H4 (cell line): ENCODE measurements around the gene BBS9. TPM values are rescaled to one million over a fixed set of nuclear protein-coding genes. Genes with fewer than 3 reads are reported as not detected.
"Not testable (repeated sequence)": the region's sequence is repeated elsewhere in the genome, so short reads cannot be mapped to it uniquely, and the experiment has no call there.

Source experiments
- DNase-seq: peaks from one replicate; pipeline ENCODE4 v3.0.0-alpha.2; 2015; ENCODE audit warnings: low spot score
- total RNA-seq: library from RNA; depleted of rRNA; stranded (reverse); fragments of >200 nt; shearing (Covaris generic); gene quantifications from 2 replicates; pipeline ENCODE4 v1.2.3, GENCODE V29; 2014

BBS9 gene
- total RNA-seq, 1 experiment from 2014 or later = 14.7 TPM

DNA sequence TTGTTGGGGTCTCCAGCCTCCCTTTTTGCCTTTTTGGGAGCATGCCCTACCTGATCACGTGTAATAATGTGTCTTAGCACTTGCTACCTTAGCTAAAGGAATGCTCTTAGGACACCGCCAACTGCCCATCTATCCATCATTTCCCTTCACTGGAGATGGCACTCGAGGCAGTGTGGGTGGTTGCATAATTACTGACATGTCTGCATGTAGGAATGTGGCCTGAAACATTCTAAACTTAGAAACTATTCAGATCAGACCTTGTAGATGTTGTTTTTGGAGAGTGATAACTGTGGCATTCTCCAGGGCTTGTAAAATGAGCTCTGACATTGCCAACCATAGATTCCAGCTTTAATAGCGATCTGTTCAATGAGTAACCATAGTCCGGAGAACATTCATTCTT, 365.8 kb downstream of the BBS9 start:
- no peak for DNase-seq

DNA sequence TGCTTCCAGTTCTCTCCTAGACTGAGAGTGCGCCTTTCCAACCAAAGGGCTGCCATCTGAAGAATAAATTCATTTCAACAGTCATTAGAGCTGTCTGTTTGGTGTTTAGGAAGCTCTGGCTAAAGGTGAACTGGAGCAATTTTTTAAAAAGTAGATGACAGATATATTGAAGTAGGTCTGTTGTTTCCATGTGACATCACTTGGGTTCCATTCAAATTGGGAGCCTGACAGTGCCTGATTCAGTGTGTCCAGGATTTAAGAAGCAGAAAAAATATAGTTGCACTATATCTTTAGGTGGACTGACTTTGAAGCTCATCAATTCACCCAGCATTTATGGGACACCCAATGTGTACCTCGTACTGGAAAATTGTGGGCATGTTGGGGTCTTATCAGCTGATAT, 367.7 kb downstream of the BBS9 start:
- no peak for DNase-seq

- DNase-seq = no peak
Observed at GRCh38 chr7:33500703-33501701, 371.6 kb downstream of the BBS9 start.

- DNase-seq = no peak
Observed at GRCh38 chr7:33503014-33503413, 373.6 kb downstream of the BBS9 start.

DNA sequence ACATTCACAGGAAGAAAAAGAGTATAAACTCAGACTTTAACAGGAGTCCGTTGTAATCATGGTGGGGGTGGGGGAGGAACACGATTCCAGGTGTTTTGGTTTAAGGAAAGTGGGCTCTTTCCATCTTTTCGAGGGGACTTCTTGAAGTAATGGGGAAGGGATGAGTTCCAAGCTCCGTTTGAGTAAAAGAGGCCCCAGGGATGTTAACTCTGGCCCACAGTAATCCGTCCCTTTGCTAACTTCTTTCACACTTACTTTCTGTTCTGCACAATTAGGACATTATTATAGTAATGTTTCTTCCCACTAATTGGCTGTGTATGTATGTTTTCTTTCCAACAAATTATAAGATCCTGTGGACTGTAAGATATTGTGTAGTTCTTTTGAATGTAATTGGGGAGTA, 374.4 kb downstream of the BBS9 start:
- no peak for DNase-seq

DNA sequence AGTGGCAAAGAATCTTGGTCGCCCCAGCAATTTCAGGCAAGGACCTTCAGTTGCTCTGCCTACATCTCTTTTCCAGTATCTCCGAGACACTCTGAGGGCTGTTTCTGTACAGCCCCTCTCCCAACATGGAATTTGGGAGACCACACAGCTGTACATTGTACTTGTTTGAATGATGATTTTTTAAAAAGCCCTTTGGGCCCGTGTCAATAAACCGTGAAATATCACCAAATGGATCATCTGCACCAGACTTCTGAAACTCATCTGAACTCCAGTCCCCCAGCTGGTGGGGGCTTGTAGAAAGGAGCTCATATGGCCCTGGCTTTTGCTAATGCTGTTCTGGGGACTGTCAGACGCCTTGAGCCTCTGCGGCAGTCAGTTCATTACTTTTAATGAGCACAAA, 374.9 kb downstream of the BBS9 start:
- DNase-seq = no peak

DNA sequence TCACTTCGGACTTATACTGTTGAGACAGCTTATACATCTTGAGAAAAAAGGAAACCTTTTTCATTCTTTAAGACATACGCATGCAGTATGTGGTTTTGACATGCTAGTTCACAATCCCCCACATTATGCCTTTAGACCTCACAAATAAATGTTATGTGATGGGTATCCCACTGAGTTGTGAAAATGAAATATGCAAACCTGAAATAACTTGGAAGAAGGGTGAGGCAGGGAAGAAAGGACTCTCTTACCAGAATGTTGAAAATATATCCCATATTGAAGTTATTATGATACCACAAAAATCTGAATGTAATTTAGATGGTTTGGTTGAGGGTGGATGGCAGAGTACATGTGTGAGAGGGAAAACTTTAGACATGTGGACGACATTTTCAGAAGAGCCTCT, 379.8 kb downstream of the BBS9 start:
- DNase-seq = no peak

GRCh38 chr7:33511778-33512177, 382.4 kb downstream of the BBS9 start:
- no peak for DNase-seq

- DNase-seq = no peak
Observed at GRCh38 chr7:33516568-33516967, 387.2 kb downstream of the BBS9 start.

DNA sequence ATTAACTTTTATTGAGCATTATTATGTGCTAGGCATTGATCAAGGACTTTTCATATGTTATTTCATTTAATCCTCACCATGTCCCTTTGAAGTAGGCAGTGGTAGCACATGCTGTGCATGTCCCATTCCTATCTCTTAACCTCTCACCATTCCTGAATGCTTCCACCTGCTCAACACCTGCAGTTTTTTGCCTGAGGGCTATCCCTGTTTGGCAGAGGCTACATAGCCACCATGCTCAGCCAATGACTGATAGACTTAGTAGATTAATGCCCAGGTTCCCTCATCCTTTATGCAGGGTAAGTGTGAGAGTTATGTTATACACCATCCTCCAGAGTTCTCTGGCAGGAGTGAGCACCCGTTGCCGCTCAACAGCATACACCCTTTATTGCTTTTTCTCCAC, 387.8 kb downstream of the BBS9 start:
- no peak for DNase-seq

- DNase-seq = not testable (repeated sequence)
Observed at GRCh38 chr7:33527008-33527407, 397.6 kb downstream of the BBS9 start.

DNA sequence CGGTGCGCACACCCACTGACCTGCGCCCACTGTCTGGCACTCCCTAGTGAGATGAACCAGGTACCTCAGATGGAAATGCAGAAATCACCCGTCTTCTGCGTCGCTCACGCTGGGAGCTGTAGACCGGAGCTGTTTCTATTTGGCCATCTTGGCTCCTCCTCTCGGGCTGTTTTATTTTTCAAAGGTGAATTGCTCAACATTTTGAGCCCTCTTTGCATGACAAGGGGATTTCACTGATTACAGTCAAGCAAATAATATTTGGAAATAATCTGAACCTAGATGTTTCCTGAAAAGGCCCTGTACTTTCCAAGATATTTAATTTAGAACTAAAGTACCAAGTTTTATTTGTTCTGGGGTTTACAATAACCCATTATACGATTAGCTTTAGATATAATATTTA, 398.2 kb downstream of the BBS9 start:
- DNase-seq = not testable (repeated sequence)

GRCh38 chr7:33529070-33529469, 399.7 kb downstream of the BBS9 start:
- DNase-seq = no peak

DNA sequence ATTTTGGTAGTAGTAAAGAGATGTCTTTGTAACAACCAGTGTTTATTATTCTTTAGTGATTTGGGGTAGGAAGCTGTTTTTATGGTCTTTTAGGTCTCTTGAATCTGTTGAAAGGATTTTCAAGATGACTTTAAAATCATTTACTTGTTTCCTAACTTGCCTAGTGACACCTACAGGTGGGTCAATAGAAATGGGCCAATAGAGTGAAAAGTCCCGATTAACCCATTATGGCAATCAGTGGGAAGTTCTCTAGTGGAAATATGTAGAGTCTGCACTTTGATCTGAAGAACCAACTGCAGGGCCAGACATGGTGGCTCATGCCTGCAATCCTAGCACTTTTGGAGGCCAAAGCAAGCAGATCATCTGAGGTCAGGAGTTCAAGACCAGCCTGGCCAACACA, 401.3 kb downstream of the BBS9 start:
- DNase-seq = no peak

GRCh38 chr7:33531888-33532287, 402.5 kb downstream of the BBS9 start:
- no peak for DNase-seq

- DNase-seq = no peak
Observed at GRCh38 chr7:33534833-33535232, 405.5 kb downstream of the BBS9 start.

GRCh38 chr7:33535989-33536388, 406.6 kb downstream of the BBS9 start:
- DNase-seq = no peak

DNA sequence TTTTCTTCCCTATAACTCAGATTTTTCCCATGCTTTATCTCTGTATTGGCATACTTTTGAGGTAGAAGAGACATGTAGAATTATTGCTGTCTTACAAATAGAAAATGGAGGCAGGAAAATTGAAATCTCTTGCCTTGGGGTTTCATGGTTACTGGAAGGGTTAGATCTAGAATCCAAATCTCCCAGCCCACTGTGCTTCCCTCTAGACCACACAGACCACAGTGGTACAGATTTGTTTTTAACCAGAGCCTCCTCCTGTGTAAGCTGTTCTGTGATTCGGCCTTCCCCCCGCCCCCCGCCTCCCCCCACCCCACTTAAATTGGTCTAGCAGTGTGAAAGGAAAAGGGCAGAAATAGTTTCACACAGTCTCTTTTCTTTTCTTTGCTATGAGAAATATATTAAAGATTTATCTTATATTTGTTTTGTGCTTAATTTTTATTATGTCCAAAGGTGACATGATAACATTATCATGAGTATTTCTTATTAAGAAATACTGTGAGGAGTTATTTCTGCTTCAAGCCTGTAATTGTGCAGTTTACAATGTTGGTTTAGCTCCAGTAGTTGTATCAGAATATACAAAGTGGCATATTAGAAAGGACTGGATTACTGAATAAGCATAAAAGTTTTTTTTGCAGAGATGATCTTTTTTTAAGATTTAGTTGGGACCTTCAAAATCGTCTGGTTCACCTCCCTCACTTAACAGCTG, 407.2 kb downstream of the BBS9 start:
- DNase-seq = no peak

DNA sequence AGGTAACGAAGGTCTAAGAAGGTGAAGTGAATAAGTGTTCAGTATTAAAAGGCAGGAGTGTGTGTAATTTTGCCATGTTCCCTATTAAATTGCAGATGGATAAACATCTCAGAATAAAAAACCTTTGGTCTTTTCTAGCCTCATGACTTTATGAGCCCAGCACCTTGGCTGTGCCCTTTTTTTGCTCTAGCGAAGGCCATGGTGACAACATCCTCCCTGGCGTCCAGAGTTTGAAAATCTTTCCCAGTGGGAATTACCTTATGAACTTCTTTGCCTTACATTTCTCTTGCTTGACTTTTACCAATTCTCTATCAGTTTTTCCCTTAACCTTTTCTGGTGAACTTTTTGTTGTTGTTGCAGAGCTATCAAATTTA, 407.7 kb downstream of the BBS9 start:
- no peak for DNase-seq

GRCh38 chr7:33539198-33539597, 409.8 kb downstream of the BBS9 start:
- DNase-seq = no peak

DNA sequence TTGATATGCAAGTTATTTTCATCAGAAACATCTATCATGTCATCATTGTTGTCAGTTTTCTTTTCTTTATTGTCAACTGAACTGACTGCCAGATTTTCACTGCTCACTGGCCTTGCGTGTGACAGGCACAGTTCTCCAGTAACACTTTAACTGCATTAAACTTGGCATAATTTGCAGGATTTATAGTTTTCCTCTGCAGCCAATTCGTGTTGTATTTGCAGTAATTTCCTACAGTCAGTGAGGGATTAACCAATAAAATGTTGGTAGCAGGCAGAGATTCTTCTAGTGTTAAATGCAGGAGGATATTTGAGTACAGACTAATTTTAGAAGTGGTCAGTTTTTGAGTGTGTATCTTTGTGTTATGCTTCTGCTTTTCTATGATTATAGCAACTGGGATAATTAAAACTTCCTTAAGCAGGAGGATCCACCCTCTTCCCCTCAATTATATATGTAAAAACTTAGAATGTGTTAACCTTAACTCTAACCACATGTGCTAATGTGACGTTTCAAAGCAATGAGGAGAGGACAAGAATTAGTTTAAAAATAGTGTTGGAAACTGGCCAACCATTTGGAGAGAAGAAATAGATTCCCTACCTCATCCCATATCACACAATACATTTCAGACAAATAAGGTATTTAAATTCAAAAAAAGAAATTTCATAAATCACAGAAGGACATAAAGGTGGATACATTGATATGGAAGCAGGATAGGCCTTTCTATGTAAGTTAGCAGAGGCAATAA, 410.5 kb downstream of the BBS9 start:
- DNase-seq = no peak

- DNase-seq = no peak
Observed at GRCh38 chr7:33547880-33548279, 418.5 kb downstream of the BBS9 start.
